Caki2 (cell line): Measurements from ENCODE around the gene THSD7B. TPM values are rescaled to one million over a fixed set of nuclear protein-coding genes. Genes with fewer than 3 reads are reported as not detected.
"Not testable (repeated sequence)": the region's sequence is repeated elsewhere in the genome, so short reads cannot be mapped to it uniquely, and the experiment has no call there.

ENCODE experiments used
- DNase-seq: peaks from one replicate; pipeline ENCODE4 v3.0.0-alpha.2; 2015; ENCODE audit warnings: low read depth
- in situ Hi-C: cut with HindIII; loops from 2 replicates; pipeline ENCODE4 v1.10.0; 2016; ENCODE audit warnings: low sequenced_read_pairs, low pct_unique_long_range_greater_than_20kb, mixed read lengths
- total RNA-seq: library from RNA; depleted of rRNA; stranded (reverse); fragments of >200 nt; shearing (Covaris generic); gene quantifications from 2 replicates; pipeline ENCODE4 v1.2.3, GENCODE V29; 2014; ENCODE audit warnings: low replicate concordance; rRNA removed

THSD7B gene, protein sequence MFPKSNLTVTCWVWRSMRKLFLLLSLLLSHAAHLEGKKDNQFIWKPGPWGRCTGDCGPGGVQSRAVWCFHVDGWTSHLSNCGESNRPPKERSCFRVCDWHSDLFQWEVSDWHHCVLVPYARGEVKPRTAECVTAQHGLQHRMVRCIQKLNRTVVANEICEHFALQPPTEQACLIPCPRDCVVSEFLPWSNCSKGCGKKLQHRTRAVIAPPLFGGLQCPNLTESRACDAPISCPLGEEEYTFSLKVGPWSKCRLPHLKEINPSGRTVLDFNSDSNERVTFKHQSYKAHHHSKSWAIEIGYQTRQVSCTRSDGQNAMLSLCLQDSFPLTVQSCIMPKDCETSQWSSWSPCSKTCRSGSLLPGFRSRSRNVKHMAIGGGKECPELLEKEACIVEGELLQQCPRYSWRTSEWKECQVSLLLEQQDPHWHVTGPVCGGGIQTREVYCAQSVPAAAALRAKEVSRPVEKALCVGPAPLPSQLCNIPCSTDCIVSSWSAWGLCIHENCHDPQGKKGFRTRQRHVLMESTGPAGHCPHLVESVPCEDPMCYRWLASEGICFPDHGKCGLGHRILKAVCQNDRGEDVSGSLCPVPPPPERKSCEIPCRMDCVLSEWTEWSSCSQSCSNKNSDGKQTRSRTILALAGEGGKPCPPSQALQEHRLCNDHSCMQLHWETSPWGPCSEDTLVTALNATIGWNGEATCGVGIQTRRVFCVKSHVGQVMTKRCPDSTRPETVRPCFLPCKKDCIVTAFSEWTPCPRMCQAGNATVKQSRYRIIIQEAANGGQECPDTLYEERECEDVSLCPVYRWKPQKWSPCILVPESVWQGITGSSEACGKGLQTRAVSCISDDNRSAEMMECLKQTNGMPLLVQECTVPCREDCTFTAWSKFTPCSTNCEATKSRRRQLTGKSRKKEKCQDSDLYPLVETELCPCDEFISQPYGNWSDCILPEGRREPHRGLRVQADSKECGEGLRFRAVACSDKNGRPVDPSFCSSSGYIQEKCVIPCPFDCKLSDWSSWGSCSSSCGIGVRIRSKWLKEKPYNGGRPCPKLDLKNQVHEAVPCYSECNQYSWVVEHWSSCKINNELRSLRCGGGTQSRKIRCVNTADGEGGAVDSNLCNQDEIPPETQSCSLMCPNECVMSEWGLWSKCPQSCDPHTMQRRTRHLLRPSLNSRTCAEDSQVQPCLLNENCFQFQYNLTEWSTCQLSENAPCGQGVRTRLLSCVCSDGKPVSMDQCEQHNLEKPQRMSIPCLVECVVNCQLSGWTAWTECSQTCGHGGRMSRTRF (N-terminal part only)
- not detected in 2 replicates for total RNA-seq

DNA sequence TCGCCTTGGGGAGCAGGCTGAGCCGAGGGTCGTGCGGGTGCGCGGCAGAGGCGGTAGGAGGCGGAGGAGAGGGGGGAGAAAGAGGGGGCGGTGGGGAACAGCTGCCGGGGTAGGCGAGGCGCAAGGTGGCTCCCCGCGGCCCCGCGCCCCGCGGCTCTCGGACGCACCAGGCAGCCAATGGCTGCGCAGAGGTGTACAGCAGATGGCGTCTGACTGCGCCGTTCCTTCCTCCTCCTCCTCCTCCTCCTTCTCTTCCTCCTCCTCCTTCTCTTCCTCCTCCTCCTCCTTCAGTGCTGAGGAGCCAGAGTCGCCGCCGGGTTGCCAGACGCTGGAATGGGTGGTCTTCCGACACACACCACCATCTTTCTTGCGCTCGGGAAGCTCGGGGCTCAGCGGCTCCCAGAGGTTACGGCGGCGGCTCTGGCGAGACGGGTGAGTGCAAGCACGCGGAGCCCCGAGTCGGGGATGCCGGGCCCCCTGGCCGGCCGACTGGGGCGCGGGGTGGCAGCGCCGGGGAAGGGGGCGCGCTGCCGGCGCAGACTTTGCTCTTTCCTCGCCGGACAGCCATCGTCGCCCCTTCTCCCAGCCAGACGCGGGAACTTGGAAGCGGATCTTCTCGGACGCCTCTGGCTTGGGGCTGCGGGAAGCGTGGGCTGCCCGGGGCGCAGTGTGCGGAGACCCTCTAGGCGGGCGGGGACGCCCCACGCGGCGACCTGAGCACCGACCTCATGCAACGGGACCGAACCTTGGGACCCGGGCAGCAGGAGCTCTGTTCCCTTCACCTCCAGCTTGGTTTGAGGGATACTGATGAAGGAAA, at the start of gene THSD7B:
THSD7B (plus strand) TSS at position 290 of the 817 bp plus-strand sequence. CDS start 116,634 bp downstream, outside the sequence.
- DNase-seq, result no peak
- in situ Hi-C loops, result no loop called here

DNA sequence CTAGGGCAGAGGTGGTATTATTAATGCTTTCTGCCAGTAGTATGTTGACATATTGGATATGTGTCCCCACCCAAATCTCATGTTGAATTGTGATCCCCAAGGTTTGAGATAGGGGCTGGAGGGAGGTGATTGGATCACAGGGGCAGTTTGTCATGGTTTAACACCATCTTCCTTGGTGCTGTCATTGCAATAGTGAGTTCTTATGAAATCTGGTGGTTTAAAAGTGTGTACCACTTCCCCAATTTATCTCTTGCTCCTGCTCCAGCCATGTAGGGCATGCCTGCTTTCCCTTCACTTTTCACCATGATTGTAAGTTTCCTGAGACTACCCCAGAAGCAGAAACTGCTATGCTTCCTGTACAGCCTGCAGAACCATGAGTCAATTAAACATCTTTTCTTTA, 47.1 kb upstream of the THSD7B start:
- in situ Hi-C loops, result no loop called here
- DNase-seq, result no peak

DNA sequence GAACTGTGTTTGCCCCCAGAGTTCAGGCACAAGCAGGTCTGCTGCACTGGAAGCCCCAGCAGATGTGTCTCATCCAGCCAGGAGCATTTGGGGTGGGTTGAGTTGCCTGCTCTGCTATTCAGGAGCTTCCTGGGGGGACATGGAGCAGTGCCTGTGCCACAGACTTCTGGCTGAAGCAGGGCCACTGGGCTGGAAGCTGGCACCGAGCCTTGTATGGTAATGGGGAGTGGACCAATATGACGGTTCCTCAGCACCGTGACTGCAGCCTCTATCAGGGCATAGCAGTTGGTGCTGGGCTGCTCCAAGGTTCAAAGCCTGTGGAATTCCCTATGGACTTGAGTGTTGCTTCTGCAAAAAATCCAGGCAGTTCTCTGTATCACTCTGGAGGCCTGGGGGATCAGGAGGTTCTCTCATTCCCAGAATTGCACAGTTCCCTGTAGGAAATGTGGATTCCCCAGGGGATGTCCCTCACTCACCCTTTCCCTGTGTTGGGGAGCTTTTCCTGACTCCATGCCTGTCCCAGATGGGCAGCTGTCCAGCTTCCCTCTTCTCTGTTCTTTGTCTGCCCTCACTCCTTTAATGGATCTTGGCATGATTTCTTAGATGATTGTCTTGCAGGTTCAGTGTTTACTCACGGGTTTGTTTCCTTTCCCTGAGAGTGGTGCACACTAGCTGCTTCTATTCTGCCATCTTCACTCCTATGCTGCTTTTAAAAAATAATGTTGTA, 37.2 kb upstream of the THSD7B start:
- in situ Hi-C loops, result no loop called here

GRCh38 chr2:136736236-136736635, 29.1 kb upstream of the THSD7B start:
- in situ Hi-C loops, result no loop called here
- DNase-seq, result no peak

More for the DNA sequence above, 37.2 kb upstream of the THSD7B start:
- no peak for DNase-seq

DNA sequence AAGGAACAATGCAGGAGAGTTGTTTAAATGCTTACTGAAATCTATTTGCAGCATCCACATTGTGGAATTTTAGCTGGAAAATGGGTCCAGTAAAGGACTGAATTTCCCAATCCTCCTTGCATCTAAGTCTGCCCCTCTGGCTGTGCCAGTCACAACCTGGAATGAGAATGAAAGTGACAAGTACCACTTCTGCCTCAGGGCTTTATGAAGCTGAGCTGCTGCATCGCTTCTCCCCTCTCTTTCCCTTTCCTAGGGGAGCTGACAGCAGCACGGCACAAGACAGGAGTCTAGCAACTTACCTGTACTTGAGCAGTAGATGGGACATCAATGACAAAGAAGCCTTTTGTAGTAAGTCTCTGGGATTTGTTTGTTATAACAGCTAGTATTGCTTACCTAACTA, 27.3 kb upstream of the THSD7B start:
- DNase-seq, result no peak
- in situ Hi-C loops, result no loop called here

GRCh38 chr2:136741471-136741870, 23.9 kb upstream of the THSD7B start:
- no peak for DNase-seq
- in situ Hi-C loops, result no loop called here

DNA sequence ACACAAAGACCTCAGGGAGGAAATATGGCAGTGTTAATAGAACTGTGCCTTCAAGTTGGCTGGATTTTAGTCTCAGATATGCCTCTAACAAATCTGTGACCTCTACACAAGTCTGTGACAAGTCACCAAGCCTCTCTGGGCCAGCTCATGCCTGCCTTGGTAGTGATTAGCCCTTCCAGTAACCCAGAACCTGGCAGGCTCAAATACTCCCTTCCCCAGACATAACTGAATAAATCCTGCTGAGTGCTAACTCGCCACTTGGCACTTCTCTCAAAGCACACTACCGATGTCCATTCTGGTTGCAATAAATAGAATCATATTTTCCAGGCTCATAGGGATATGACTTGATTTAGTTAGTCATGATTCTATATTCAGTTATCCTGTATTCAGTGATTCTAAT, 15.3 kb upstream of the THSD7B start:
- in situ Hi-C loops, result no loop called here
- DNase-seq, result no peak

- DNase-seq, result no peak
- in situ Hi-C loops, result no loop called here
These were observed 13.9 kb upstream of the THSD7B start for GRCh38 chr2:136751406-136751805.

GRCh38 chr2:136758504-136758903, 6.8 kb upstream of the THSD7B start:
- in situ Hi-C loops, DNase-seq: not testable (repeated sequence)

DNA sequence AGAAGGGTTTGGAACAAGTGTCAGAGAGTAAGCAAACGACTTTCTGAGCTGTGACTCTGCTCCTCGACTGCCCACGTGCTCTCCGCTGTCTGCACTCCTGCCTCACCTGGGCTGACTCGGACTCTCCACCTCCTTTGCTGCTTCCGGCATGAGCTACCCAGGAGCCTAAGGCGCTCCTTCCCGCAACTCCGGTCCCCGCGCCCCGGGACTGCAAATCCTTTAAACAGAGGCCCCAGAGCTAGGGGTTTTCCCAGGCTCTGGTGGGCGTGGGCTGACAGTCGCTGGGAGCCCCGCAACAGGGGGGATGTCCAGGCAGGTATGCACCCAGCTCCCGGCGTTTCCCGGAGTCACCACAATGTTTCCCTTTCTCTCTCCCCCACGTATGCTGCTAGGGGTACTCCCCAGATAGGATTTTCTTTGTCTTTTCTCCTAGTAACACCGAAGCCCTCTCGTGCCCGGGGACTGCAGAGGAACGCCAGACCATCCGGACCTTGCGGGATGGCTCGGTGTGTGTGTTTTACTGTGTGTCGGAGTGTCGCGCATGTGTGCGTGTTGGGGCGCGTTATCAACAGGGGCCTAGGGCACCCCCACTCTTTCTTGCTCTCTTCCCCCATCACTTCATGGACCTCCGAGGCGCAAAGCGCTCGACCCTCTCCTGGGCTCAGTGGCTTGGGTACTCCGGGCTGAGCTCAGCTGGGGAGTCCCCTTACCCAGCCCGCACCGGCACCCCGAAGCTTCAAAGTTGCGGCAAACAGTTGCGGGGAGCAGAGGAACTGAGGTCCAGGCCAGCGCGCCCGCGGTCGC, 691 bp upstream of the THSD7B start:
- DNase-seq, result no peak
- in situ Hi-C loops, result no loop called here

DNA sequence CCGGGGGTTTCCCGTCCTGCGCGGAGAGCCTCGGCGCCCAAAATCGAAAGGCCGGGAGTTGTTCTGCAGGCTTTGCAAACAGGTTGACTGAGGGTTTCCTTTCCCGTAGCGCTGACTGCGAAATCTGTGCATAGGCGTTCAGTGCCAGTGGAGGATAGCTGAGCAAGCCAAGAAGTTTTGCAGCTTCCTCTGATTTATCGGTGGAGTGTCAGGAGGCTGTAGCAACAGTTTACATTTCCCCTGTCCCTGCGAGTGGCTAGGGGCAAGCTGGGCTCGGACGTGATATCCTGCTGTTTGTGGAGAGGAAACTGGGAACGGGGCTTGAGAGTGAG, 694 bp downstream of the THSD7B start:
- DNase-seq, result no peak
- in situ Hi-C loops, result no loop called here

DNA sequence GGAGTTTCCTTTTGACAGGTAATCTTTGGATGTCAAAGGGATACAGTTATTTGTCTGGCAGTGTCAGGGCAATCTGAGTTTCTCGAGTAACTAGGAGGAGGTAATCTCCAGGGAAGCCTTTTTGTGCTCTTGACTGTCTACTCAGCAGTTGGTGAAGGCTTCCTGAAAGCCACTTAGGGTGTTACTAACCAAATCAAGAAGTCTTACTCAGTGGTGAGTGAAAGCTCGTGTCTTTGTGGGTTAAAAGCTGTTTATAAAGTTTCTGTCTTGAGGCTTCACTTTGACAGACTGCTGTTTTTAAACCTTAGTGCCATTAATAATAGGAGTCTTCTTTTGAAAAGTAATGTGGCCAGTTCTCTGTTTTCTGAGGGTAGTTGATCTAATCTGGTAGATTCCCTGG, 1.7 kb downstream of the THSD7B start:
- no peak for DNase-seq
- in situ Hi-C loops, result no loop called here

GRCh38 chr2:136769871-136770270, 4.5 kb downstream of the THSD7B start:
- no peak for DNase-seq
- in situ Hi-C loops, result no loop called here

DNA sequence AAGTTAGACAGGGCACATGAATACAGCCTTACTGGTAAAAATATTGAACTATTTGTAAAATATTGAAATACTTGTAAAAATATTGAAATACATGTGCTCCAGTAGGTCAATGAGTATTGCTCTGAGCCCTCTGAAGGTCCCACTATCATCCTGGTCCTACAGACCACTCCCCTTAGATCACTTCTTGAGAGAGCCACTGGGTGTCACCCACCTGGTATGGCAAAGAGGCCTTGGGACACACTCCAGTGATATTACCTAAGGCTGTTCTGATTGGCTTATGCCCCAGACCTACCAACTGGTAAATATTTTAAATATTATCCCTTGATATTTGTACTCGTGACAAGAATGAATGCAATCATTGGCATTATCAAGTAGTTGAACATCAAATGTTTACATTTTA, 5.0 kb downstream of the THSD7B start:
- DNase-seq, result no peak
- in situ Hi-C loops, result no loop called here

GRCh38 chr2:136777391-136777790, 12.0 kb downstream of the THSD7B start:
- DNase-seq, result no peak
- in situ Hi-C loops, result no loop called here

DNA sequence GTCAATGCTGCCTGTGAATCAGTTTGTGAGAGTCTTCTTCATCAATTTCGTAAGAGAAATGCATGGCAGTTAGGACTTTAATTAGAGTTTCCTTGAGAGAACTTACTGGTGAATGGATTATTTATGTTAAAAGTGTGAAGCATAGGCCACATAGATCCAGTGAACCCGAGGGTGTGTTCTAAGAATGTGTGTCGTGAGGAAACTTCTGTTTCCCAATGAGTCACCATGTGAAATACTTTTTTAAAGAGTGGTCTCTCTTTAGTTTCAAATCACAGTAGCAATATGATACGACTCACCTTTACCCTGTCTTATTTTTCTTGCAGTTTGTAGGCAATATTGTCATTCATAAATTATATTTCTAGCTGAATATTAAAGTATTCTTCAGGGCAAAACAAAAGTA, 18.5 kb downstream of the THSD7B start:
- no peak for DNase-seq
- in situ Hi-C loops, result no loop called here

DNA sequence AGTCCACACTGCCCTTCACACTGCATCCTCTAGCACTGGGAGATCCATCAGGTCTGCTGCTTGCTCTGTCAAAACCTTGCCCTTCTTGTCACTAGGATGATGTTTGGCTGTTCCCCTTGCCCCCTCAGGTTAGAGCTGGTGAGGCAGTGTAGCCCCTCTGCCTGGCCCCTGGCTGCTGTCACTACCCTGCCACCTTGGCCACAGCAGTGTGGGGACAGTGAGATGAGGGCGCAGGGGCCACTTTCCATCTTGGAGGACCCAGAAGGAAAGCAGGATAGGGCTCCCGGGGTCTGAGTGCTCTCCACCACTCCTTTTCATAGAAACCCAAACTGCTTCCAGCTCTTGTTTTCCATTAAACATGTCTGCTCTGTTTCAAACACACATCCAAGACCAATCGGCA, 19.9 kb downstream of the THSD7B start:
- no peak for DNase-seq
- in situ Hi-C loops, result no loop called here
